Loucy (cell line): ENCODE data around the gene CALHM3.
A peak's percentile ranks its signal among the peaks of the same experiment; 100 is the strongest.

Experiments used
- H2AFZ ChIP-seq: fragments of 200-600 bp; sonication (generic); 2 replicates; pipeline ENCODE4 v1.6.0; 2016; ENCODE audit warnings: antibody characterized with exemption, mild to moderate bottlenecking, low read length, moderate library complexity
- H3F3A ChIP-seq: fragments of 200-600 bp; 2 replicates; pipeline ENCODE4 v1.6.0; 2016; ENCODE audit warnings: antibody characterized with exemption, low read depth, mild to moderate bottlenecking
- H3K27me3 ChIP-seq: fragments of 200-600 bp; sonication (generic); 2 replicates; pipeline ENCODE4 v1.6.1; 2014; ENCODE audit warnings: low read length, mild to moderate bottlenecking; ENCODE audit not compliant: insufficient read depth, poor library complexity, severe bottlenecking
- H3K36me3 ChIP-seq: fragments of 200-600 bp; sonication (generic); 2 replicates; pipeline ENCODE4 v1.6.1; 2016; ENCODE audit warnings: low read length; ENCODE audit not compliant: insufficient read depth
- H3K4me1 ChIP-seq: fragments of 200-600 bp; sonication (generic); 2 replicates; pipeline ENCODE4 v1.5.1; 2014; ENCODE audit warnings: low read length, mild to moderate bottlenecking; ENCODE audit not compliant: insufficient read depth, poor library complexity, severe bottlenecking
- H3K4me2 ChIP-seq: fragments of 200-600 bp; sonication (generic); 2 replicates; pipeline ENCODE4 v1.6.0; 2014; ENCODE audit warnings: antibody characterized with exemption, low read length, low read depth, mild to moderate bottlenecking; ENCODE audit not compliant: poor library complexity, severe bottlenecking
- H3K4me3 ChIP-seq: fragments of 200-600 bp; sonication (generic); 2 replicates; pipeline ENCODE4 v1.5.1; 2014; ENCODE audit warnings: low read length, mild to moderate bottlenecking, mixed read lengths; ENCODE audit not compliant: poor library complexity, severe bottlenecking
- H3K79me2 ChIP-seq: fragments of 200-600 bp; sonication (generic); 2 replicates; pipeline ENCODE4 v1.6.1; 2014; ENCODE audit warnings: low read length; ENCODE audit not compliant: insufficient read depth
- H3K9ac ChIP-seq: fragments of 200-600 bp; sonication (generic); 2 replicates; pipeline ENCODE4 v1.6.0; 2014; ENCODE audit warnings: mild to moderate bottlenecking, low read depth, low read length, moderate library complexity; ENCODE audit not compliant: poor library complexity, severe bottlenecking
- H3K9me2 ChIP-seq: fragments of 200-600 bp; sonication (generic); replicated peaks from 2 replicates; pipeline ENCODE4 v1.6.1; 2016; ENCODE audit warnings: low read depth, low read length, mixed read lengths
- H3K9me3 ChIP-seq: fragments of 200-600 bp; sonication (generic); 2 replicates; pipeline ENCODE4 v1.6.1; 2014; ENCODE audit warnings: mild to moderate bottlenecking, antibody characterized with exemption, low read length, low read depth; ENCODE audit not compliant: insufficient read depth
- H4K20me1 ChIP-seq: fragments of 200-600 bp; sonication (generic); 2 replicates; pipeline ENCODE4 v1.6.0; 2014; ENCODE audit warnings: antibody characterized with exemption, low read length, mild to moderate bottlenecking; ENCODE audit not compliant: insufficient read depth, poor library complexity, severe bottlenecking
- EZH2phosphoT487 ChIP-seq: fragments of 200-600 bp; IDR thresholded peaks from 2 replicates; pipeline ENCODE4 v1.6.1; 2018; ENCODE audit warnings: antibody characterized with exemption, mild to moderate bottlenecking, moderate library complexity, borderline replicate concordance
- TF ChIP-seq, protein P1 (sequence below): fragments of 200-600 bp; sonication (generic); conservative IDR thresholded peaks from 2 replicates; pipeline ENCODE4 v1.5.1; 2014; ENCODE audit warnings: mild to moderate bottlenecking, antibody characterized with exemption, low read length

Gene CALHM3

DNA sequence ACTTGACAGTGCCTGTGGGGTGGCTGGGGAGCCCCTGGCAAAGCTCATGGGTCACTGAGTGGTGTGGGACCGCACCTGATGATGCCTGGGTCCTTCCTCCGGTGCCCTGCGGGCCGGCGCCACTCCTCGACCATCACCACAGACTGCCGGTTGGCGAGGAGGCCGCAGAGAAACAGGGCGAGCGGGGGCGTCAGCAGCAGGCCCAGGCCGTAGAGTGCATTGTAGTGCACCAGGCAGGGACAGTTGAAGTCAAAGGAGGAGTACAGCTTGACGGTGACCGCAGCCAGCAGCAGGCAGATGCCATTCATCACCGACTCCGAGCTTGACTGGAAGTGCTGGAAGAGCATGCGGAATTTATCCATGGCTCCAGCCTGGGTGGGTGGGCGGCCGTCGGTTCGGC, 369 bp downstream of the CALHM3 start:
- no peak overlapping the region for H3K4me2 ChIP-seq
- TF ChIP-seq, protein P1, sequence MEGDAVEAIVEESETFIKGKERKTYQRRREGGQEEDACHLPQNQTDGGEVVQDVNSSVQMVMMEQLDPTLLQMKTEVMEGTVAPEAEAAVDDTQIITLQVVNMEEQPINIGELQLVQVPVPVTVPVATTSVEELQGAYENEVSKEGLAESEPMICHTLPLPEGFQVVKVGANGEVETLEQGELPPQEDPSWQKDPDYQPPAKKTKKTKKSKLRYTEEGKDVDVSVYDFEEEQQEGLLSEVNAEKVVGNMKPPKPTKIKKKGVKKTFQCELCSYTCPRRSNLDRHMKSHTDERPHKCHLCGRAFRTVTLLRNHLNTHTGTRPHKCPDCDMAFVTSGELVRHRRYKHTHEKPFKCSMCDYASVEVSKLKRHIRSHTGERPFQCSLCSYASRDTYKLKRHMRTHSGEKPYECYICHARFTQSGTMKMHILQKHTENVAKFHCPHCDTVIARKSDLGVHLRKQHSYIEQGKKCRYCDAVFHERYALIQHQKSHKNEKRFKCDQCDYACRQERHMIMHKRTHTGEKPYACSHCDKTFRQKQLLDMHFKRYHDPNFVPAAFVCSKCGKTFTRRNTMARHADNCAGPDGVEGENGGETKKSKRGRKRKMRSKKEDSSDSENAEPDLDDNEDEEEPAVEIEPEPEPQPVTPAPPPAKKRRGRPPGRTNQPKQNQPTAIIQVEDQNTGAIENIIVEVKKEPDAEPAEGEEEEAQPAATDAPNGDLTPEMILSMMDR = no peak
- no peak for TF ChIP-seq EZH2phosphoT487

DNA sequence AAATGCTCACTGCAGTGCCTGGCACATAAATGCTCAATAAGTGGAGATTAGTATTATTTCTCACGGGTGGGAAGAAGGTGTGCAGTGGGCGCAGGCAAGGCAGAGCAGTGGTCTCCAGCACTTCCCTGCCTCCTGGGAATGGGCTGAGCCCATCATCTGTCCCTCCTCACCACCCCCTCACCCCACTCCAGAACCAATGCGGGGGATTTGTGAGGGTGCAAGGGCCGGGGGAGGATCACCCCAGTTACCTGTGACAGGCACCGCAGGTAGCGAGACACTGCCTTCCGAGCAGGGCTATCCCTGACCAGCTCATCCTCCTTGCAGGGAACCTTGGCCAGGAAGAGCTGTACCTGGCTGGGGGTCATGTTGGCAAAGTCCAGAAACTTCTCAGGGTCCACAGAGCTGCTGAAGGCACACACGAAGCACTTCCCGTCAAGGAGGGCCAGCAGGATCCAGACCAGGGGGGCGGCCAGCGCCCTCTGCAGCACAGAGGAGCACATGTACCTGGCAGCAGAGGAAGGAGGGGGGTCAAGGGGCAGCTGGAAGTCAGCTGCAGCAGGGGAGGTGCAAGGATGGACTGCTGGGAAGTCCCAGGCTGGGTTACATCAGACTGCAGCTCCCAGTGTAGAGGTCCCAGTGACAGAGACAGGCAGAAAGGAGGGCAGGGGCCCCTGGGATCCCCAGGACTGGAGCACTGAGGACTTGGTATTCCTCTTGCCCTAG, 2.8 kb downstream of the CALHM3 start:
- no peaks in the 10 kb centered on the region for H3K27me3 ChIP-seq
- H3F3A ChIP-seq = peaks cover 6% of the 10 kb centered on the region; the same call in 1 of the 2 replicates
- no peaks in the 10 kb centered on the region for H3K9me2 ChIP-seq
- H3K36me3 ChIP-seq = no peaks in the 10 kb centered on the region
- peak overlapping the region; percentile 33 for H3K9ac ChIP-seq
- H3K79me2 ChIP-seq = no peaks in the 10 kb centered on the region
- no peaks in the 10 kb centered on the region for H4K20me1 ChIP-seq
- TF ChIP-seq, protein P1 = peak; percentile 89
- TF ChIP-seq EZH2phosphoT487 = no peak
- peaks cover 31% of the 10 kb centered on the region for H3K4me1 ChIP-seq
- no peaks in the 10 kb centered on the region for H3K9me3 ChIP-seq
- H3K4me3 ChIP-seq = no peak overlapping the region
- H2AFZ ChIP-seq = peak overlapping the region; percentile 57; the same call in 1 of the 2 replicates
- peak overlapping the region; percentile 41 for H3K4me2 ChIP-seq

More for the DNA sequence above, 369 bp downstream of the CALHM3 start:
- Histone ChIP-seq H4K20me1 (no peaks in the 10 kb centered on the region), H3K27me3 (no peaks in the 10 kb centered on the region), H3K4me1 (peaks cover 14% of the 10 kb centered on the region), H3K9ac (no peak overlapping the region), H3K79me2 (no peaks in the 10 kb centered on the region), H3F3A (no peaks in the 10 kb centered on the region), H3K4me3 (no peak overlapping the region), H3K36me3 (no peaks in the 10 kb centered on the region), H3K9me2 (no peaks in the 10 kb centered on the region), H2AFZ (no peak overlapping the region), H3K9me3 (no peaks in the 10 kb centered on the region)

DNA sequence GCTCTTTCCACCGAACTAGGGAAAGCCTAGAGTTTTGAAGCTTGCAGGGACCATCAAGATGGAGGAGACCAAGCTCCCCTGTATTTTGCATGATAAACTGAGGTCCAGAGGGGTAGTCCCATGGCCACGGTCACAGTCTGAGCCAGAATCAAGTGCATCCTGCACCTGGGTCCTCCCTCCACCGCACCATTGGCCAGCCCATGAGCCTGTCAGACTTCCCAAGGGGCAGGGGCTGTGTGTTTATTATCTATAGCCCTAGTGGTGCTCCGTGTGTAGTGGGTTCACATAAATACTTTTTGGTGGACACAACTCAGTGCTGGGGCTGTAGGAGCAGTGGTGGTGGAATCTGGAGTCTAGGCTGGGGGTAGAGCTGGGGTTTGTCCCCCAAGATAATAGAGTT, 3.6 kb downstream of the CALHM3 start:
- no peaks in the 10 kb centered on the region for H3K79me2 ChIP-seq
- H2AFZ ChIP-seq = no peak overlapping the region; the same call in 1 of the 2 replicates
- no peaks in the 10 kb centered on the region for H4K20me1 ChIP-seq
- TF ChIP-seq, protein P1 = no peak
- TF ChIP-seq EZH2phosphoT487 = no peak
- peaks cover 38% of the 10 kb centered on the region for H3K4me1 ChIP-seq
- H3K9me2 ChIP-seq = no peaks in the 10 kb centered on the region
- peak overlapping the region; percentile 5 for H3K9ac ChIP-seq
- H3K36me3 ChIP-seq = no peaks in the 10 kb centered on the region
- no peak overlapping the region for H3K4me3 ChIP-seq
- peak overlapping the region; percentile 41 for H3K4me2 ChIP-seq
- no peaks in the 10 kb centered on the region for H3K9me3 ChIP-seq
- peaks cover 6% of the 10 kb centered on the region; the same call in 1 of the 2 replicates for H3F3A ChIP-seq
- no peaks in the 10 kb centered on the region for H3K27me3 ChIP-seq
